ENCODE results near the gene MROH7. TPM values are rescaled to one million over a fixed set of nuclear protein-coding genes. Genes with fewer than 3 reads are reported as not detected.

The MROH7 gene
- polyA plus RNA-seq, 3 donors: 1.1 TPM; not detected in 2

- Mint-ChIP-seq H3K36me3 (no peaks in the 10 kb centered on the region), H3K9me3 (peaks cover 0 to 4% (median 0%) of the 10 kb centered on the region in 7 donors), H3K27ac (peak overlapping the region in 1 of 7 donors; percentile 67), H3K27me3 (ENCODE audit: low read depth in 3 of 3) (peaks cover 0 to 4% (median 3%) of the 10 kb centered on the region in 3 donors), H3K4me1 (no peaks in the 10 kb centered on the region), H3K4me3 (no peak overlapping the region)
- no peaks in the 10 kb centered on the region for H3K36me3 ChIP-seq (replicated peaks in 1 of 2; ENCODE audit: control insufficient read depth in 1 of 2, insufficient read depth in 2 of 2, low read length in 2 of 2)
- H3K9ac ChIP-seq (ENCODE audit: insufficient read depth, low read length, poor library complexity, severe bottlenecking): no peak overlapping the region
- H3K4me1 ChIP-seq (ENCODE audit: control insufficient read depth in 1 of 2, insufficient read depth in 2 of 2, low read length in 2 of 2): no peaks in the 10 kb centered on the region
- no peak overlapping the region for H3K4me2 ChIP-seq (replicated peaks; ENCODE audit: extremely low read depth, low read length, poor library complexity, severe bottlenecking)
- intact Hi-C loops (cut with micrococcal nuclease): no loop called here
- no peak overlapping the region for H2AFZ ChIP-seq (ENCODE audit: insufficient read depth, low read depth, low read length, poor library complexity, severe bottlenecking)
- no peaks in the 10 kb centered on the region for H3K27me3 ChIP-seq (ENCODE audit: control insufficient read depth in 2 of 2, insufficient read depth in 2 of 2, low read length in 2 of 2)
- no peak overlapping the region for H3K4me3 ChIP-seq (replicated peaks in 1 of 3; ENCODE audit: low read depth in 2 of 3, low read length in 3 of 3)
- DNase-seq: no peak
- H4K20me1 ChIP-seq (ENCODE audit: insufficient read depth, low read length): no peaks in the 10 kb centered on the region
- H3K9me3 ChIP-seq (replicated peaks in 1 of 2; ENCODE audit: control insufficient read depth in 1 of 2, insufficient read depth in 1 of 2, low read length in 2 of 2): peaks cover 0 to 2% of the 10 kb centered on the region in 2 donors
- no peak overlapping the region for H3K27ac ChIP-seq (ENCODE audit: low read depth in 1 of 2, low read length in 2 of 2)
- WGBS (ENCODE audit: insufficient coverage): 93% methylated on average over 12 of the region's 17 CpGs
- no peaks in the 10 kb centered on the region for H3K79me2 ChIP-seq (ENCODE audit: insufficient read depth, low read length)
- TF ChIP-seq CTCF (IDR thresholded peaks at IDR 0.05): no peak
Observed at GRCh38 chr1:54678776-54679643, 37.4 kb downstream of the MROH7 start.

GRCh38 chr1:54679706-54680105 lies 38.1 kb downstream of the MROH7 start:
- Mint-ChIP-seq H3K4me3 (no peak overlapping the region), H3K9me3 (no peaks in the 10 kb centered on the region), H3K27me3 (ENCODE audit: low read depth in 3 of 3) (peaks cover 0 to 4% (median 3%) of the 10 kb centered on the region in 3 donors), H3K36me3 (no peaks in the 10 kb centered on the region), H3K4me1 (no peaks in the 10 kb centered on the region), H3K27ac (peak overlapping the region in 1 of 7 donors; percentile 66)
- H2AFZ ChIP-seq (ENCODE audit: insufficient read depth, low read depth, low read length, poor library complexity, severe bottlenecking): no peak overlapping the region
- DNase-seq: no peak
- H3K79me2 ChIP-seq (ENCODE audit: insufficient read depth, low read length): no peaks in the 10 kb centered on the region
- no peaks in the 10 kb centered on the region for H3K4me1 ChIP-seq (ENCODE audit: control insufficient read depth in 1 of 2, insufficient read depth in 2 of 2, low read length in 2 of 2)
- no peak overlapping the region for H3K27ac ChIP-seq (ENCODE audit: low read depth in 1 of 2, low read length in 2 of 2)
- H3K9me3 ChIP-seq (replicated peaks in 1 of 2; ENCODE audit: control insufficient read depth in 1 of 2, insufficient read depth in 1 of 2, low read length in 2 of 2): no peaks in the 10 kb centered on the region
- no peak overlapping the region for H3K9ac ChIP-seq (ENCODE audit: insufficient read depth, low read length, poor library complexity, severe bottlenecking)
- 91% methylated on average over 6 of the region's 7 CpGs for WGBS (ENCODE audit: insufficient coverage)
- H3K4me3 ChIP-seq (replicated peaks in 1 of 3; ENCODE audit: low read depth in 2 of 3, low read length in 3 of 3): no peak overlapping the region
- TF ChIP-seq CTCF (IDR thresholded peaks at IDR 0.05): no peak
- intact Hi-C loops (cut with micrococcal nuclease): no loop called here
- H4K20me1 ChIP-seq (ENCODE audit: insufficient read depth, low read length): no peaks in the 10 kb centered on the region
- no peaks in the 10 kb centered on the region for H3K27me3 ChIP-seq (ENCODE audit: control insufficient read depth in 2 of 2, insufficient read depth in 2 of 2, low read length in 2 of 2)
- H3K36me3 ChIP-seq (replicated peaks in 1 of 2; ENCODE audit: control insufficient read depth in 1 of 2, insufficient read depth in 2 of 2, low read length in 2 of 2): no peaks in the 10 kb centered on the region
- no peak overlapping the region for H3K4me2 ChIP-seq (replicated peaks; ENCODE audit: extremely low read depth, low read length, poor library complexity, severe bottlenecking)
